ENCODE results near the gene FPGT. TPM values are rescaled to one million over a fixed set of nuclear protein-coding genes. Genes with fewer than 3 reads are reported as not detected.

Gene FPGT
- total and polyA plus RNA-seq, 2 donors (not counting 1 experiment from before 2014, with no cell fraction given): 2.1 to 10.7 TPM

GRCh38 chr1:74236440-74236839, 38.4 kb downstream of the FPGT start:
- Mint-ChIP-seq H3K27me3 (no peaks in the 10 kb centered on the region), H3K27ac (no peak overlapping the region), H3K4me3 (no peak overlapping the region), H3K9me3 (ENCODE audit: insufficient read depth) (no peaks in the 10 kb centered on the region), H3K4me1 (no peaks in the 10 kb centered on the region)
- POLR2A ChIA-PET: no interaction called here
- Histone ChIP-seq H3K79me2 (ENCODE audit: control insufficient read depth, insufficient read depth, low read length) (no peaks in the 10 kb centered on the region), H3K9ac (ENCODE audit: low read length) (no peak overlapping the region), H3K27me3 (replicated peaks in 1 of 4; ENCODE audit: control extremely low read depth in 1 of 4, control insufficient read depth in 3 of 4, insufficient read depth in 4 of 4, low read length in 3 of 4) (no peaks in the 10 kb centered on the region), H3K9me3 (ENCODE audit: control extremely low read depth in 1 of 3, control insufficient read depth in 2 of 3, insufficient read depth in 1 of 3, low read length in 2 of 3) (no peaks in the 10 kb centered on the region), H3K4me2 (replicated peaks; ENCODE audit: low read depth, low read length, poor library complexity, severe bottlenecking) (no peak overlapping the region), H2AFZ (ENCODE audit: insufficient read depth, low read depth, low read length, poor library complexity, severe bottlenecking) (no peak overlapping the region), H3K27ac (ENCODE audit: low read length in 2 of 2) (no peak overlapping the region), H3K4me3 (ENCODE audit: control extremely low read depth in 1 of 5, extremely low read depth in 1 of 5, insufficient read depth in 1 of 5, low read depth in 2 of 5, low read length in 4 of 5) (no peak overlapping the region), H3K4me1 (ENCODE audit: control insufficient read depth in 2 of 2, insufficient read depth in 2 of 2, low read length in 2 of 2) (no peaks in the 10 kb centered on the region), H4K20me1 (ENCODE audit: control insufficient read depth, insufficient read depth, low read length, poor library complexity, severe bottlenecking) (no peaks in the 10 kb centered on the region), H3K36me3 (replicated peaks in 1 of 2; ENCODE audit: control extremely low read depth in 1 of 2, control insufficient read depth in 1 of 2, extremely low read depth in 1 of 2, insufficient read depth in 2 of 2, low read length in 1 of 2) (no peaks in the 10 kb centered on the region)
- DNase-seq (no peak), ATAC-seq (ENCODE audit: low read depth) (no peak)
- CTCF ChIA-PET: no interaction called here
- 100% methylated on average over 2 of the region's 3 CpGs for WGBS (ENCODE audit: insufficient coverage)
- TF ChIP-seq EZH2 (IDR thresholded peaks at IDR 0.05; ENCODE audit: borderline replicate concordance, insufficient read depth, low read depth, low read length, poor library complexity, severe bottlenecking) (no peak), CTCF (IDR thresholded peaks at IDR 0.05) (no peak)
- intact Hi-C loops (cut with micrococcal nuclease): no loop called here

- Mint-ChIP-seq H3K4me1 (no peaks in the 10 kb centered on the region), H3K4me3 (no peak overlapping the region), H3K27me3 (no peaks in the 10 kb centered on the region), H3K27ac (no peak overlapping the region), H3K9me3 (ENCODE audit: insufficient read depth) (no peaks in the 10 kb centered on the region)
- no peak overlapping the region for H2AFZ ChIP-seq (ENCODE audit: insufficient read depth, low read depth, low read length, poor library complexity, severe bottlenecking)
- ATAC-seq (ENCODE audit: low read depth) (no peak), DNase-seq (no peak)
- H3K27me3 ChIP-seq (replicated peaks in 1 of 4; ENCODE audit: control extremely low read depth in 1 of 4, control insufficient read depth in 3 of 4, insufficient read depth in 4 of 4, low read length in 3 of 4): no peaks in the 10 kb centered on the region
- H3K36me3 ChIP-seq (replicated peaks in 1 of 2; ENCODE audit: control extremely low read depth in 1 of 2, control insufficient read depth in 1 of 2, extremely low read depth in 1 of 2, insufficient read depth in 2 of 2, low read length in 1 of 2): no peaks in the 10 kb centered on the region
- no peak overlapping the region for H3K4me2 ChIP-seq (replicated peaks; ENCODE audit: low read depth, low read length, poor library complexity, severe bottlenecking)
- CTCF ChIA-PET: no interaction called here
- no peaks in the 10 kb centered on the region for H3K79me2 ChIP-seq (ENCODE audit: control insufficient read depth, insufficient read depth, low read length)
- no peak overlapping the region for H3K4me3 ChIP-seq (ENCODE audit: control extremely low read depth in 1 of 5, extremely low read depth in 1 of 5, insufficient read depth in 1 of 5, low read depth in 2 of 5, low read length in 4 of 5)
- POLR2A ChIA-PET: no interaction called here
- no peak overlapping the region for H3K9ac ChIP-seq (ENCODE audit: low read length)
- no peaks in the 10 kb centered on the region for H4K20me1 ChIP-seq (ENCODE audit: control insufficient read depth, insufficient read depth, low read length, poor library complexity, severe bottlenecking)
- H3K9me3 ChIP-seq (ENCODE audit: control extremely low read depth in 1 of 3, control insufficient read depth in 2 of 3, insufficient read depth in 1 of 3, low read length in 2 of 3): no peaks in the 10 kb centered on the region
- TF ChIP-seq CTCF (IDR thresholded peaks at IDR 0.05) (no peak), EZH2 (IDR thresholded peaks at IDR 0.05; ENCODE audit: borderline replicate concordance, insufficient read depth, low read depth, low read length, poor library complexity, severe bottlenecking) (no peak)
- H3K4me1 ChIP-seq (ENCODE audit: control insufficient read depth in 2 of 2, insufficient read depth in 2 of 2, low read length in 2 of 2): no peaks in the 10 kb centered on the region
- intact Hi-C loops (cut with micrococcal nuclease): no loop called here
- no CpG with 5 or more reads among the region's 1 CpG for WGBS (ENCODE audit: insufficient coverage)
- no peak overlapping the region for H3K27ac ChIP-seq (ENCODE audit: low read length in 2 of 2)
Measured at GRCh38 chr1:74237035-74237434, 39.0 kb downstream of the FPGT start.

All from B cell (primary cell).